Hepatocyte (in vitro differentiated cells): Measurements from ENCODE around the gene FXYD1.

ENCODE experiments used
- CTCF ChIP-seq: fragments of 200-600 bp; sonication (generic); IDR thresholded peaks from 2 replicates; pipeline ENCODE4 v1.5.1; 2016; ENCODE audit warnings: antibody characterized with exemption, mild to moderate bottlenecking; ENCODE audit not compliant: poor library complexity
- EZH2 ChIP-seq: fragments of 200-600 bp; sonication (generic); IDR thresholded peaks from 2 replicates; pipeline ENCODE4 v1.6.1; 2016; ENCODE audit warnings: antibody characterized with exemption, mild to moderate bottlenecking, borderline replicate concordance

GRCh38 chr19:35155981-35156672 is 17.5 kb downstream of the FXYD1 start:
- TF ChIP-seq CTCF (no peak), EZH2 (no peak)
